ENCODE data around the gene KRT86.
"Not testable (repeated sequence)": the region's sequence is repeated elsewhere in the genome, so short reads cannot be mapped to it uniquely, and the experiment has no call there.

KRT86 gene

DNA sequence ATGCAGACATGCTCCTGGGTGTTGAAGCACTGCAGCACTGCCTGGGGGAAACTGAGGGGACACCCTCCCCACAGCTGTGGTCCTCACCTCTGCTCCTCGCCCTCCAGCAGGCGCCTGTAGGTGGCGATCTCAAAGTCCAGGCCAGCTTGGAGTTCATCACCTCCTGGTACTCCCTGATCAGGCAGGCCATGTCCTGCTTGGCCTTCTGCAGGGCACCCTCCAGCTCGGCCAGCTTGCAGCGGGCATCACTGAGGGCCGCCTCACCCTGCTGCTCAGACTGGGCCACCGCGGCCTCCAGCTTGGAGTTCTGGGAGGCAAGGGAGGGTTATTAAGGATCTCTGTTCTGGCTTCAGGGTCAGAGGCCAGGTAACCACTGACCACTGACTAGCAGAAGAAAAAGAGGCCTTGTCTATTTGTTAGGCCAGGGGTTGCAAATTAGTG lies 22.2 kb upstream of the KRT86 start:
- DNase-seq = not testable (repeated sequence)

- DNase-seq = no peak
These were observed 21.6 kb upstream of the KRT86 start for GRCh38 chr12:52252728-52253343.

DNA sequence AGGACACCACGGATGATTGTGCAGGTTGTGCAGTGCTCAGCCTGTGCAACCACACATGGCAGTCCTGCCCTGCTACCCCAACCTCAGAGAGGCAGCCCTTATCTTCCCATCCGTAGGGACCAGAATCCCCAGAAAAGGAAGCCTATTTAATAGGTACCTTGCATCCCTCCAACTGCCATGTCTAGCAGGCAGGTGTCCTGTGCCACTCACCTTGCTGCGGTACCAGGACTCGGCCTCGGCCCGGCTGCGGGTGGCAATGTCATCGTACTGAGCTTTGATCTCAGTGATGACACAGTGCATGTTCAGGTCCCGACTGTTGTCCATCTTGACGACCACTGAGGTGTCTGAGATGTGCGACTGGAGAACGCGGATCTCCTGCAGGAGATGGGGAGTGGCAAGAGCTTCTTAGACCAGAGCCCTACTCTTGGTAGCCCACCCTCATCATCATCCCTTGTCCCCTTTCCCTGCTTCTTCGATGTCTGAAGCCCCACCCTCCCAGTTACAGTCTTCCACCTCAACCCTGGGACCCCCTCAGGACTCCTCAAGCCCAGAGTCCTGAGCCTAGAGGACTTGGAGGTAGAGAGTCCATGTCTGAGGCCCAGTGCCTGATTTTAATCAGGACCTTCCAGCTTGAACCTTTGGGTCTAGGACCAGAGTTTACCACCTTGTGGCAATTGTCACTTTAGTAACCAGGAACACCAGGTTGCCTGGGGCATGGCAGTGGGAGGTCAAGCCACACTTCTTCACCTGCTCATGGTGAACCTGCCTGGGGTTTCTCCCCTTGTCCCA lies 20.9 kb upstream of the KRT86 start:
- DNase-seq = no peak

GRCh38 chr12:52254180-52254964 lies 20.1 kb upstream of the KRT86 start:
- no peak for DNase-seq

DNA sequence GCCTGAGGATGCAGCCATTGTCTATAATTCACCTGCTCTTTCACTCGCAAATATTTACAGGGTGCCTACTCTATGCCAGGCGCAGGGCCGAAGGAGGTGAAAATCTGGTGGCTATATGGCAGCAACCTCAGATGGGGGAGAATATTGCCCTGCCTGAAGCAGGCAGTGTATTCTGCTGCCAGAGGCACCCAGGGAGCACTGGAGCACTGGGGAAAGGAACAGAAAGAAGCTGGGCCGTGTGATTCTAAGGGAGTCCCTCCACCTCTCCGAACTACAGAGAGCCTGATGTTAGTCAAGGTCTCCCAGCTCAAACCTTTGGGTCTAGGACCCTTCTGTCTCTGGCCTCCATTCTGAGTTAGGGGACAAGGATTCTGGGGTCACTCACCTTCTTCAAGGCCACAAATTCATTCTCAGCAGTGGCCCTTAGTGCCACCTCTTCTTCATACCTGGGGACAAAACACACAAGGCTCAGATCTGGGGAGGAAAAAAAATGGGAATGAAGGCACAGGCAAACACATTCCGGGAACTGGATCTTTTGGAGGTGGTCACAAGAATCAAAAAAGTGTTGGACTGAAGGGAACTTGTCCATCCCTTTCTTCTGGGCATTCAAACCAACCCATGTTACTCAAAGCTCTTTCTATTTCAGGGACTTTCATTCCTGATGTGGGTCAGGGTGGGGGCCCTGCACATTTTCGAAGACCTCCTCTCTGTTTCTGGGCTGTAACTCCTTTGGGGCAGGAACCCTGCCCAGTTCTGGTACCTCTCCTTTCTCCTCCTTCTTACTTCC lies 19.3 kb upstream of the KRT86 start:
- no peak for DNase-seq

DNA sequence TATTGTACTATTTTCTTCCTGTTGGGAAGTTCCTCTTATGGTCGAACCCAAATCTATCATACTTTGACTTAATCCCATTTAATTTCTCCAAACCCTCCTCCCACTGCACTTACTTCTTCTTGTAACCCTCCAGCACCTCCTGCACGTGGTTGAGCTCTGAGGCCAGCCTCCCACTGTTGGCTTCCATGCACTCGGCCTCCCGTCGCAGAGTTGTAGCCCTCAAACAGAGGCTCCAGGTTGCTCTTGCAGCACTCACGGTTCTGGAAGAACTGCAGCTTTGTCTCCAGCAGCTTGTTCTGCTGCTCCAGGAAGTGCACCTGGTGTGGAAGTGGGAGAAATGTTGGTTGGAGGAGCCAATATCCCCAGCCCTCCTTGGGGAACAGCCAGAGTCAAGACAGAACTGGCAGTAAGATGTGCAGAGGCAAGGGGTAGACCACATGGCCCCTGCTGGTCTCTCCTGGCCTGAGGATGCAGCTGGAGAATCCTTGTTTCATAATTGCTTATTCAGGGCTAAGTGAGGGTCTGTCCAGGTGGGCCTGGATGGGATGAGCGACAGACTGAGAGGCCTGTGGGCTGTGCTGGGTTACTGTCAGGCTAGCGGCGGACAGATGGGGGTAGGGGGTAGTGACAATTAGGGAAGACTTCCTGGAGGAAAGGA lies 18.4 kb upstream of the KRT86 start:
- no peak for DNase-seq

- DNase-seq = no peak
These were observed 17.9 kb upstream of the KRT86 start for GRCh38 chr12:52256584-52256935.

GRCh38 chr12:52257074-52257551 lies 17.3 kb upstream of the KRT86 start:
- no peak for DNase-seq

- not testable (repeated sequence) for DNase-seq
These were observed 16.5 kb upstream of the KRT86 start for GRCh38 chr12:52257922-52258321.

DNA sequence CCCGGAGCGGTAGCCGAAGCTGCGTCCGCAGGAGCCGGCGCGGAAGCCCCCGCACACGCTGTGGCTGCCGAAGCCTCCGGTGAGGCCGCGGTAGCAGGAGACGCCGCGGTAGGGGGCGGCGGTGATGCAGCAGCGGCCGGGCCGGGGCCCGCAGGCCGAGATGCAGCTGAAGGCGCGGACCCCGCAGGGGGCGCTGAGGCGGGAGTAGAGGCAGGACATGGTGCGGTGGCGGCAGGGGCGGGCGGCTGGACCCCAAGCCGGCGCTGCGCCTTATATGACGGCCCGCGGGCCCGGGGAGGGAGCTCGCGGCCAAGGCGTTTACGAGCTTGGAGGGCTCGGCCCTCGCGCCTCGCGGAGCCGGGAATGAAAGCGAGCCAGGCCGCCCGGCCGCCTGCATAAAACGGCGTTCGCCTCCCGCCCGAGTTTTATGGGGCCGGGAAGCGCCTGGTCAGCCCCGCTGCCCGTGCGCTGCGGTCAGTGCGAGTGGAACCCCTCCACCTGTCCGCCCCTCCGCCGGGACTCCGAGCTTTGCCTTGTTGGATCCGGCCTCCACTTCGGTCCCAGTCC lies 16.0 kb upstream of the KRT86 start:
- DNase-seq = no peak

- DNase-seq = no peak
These were observed 14.7 kb upstream of the KRT86 start for GRCh38 chr12:52259657-52260243.

- no peak for DNase-seq
These were observed 13.9 kb upstream of the KRT86 start for GRCh38 chr12:52260361-52261207.

DNA sequence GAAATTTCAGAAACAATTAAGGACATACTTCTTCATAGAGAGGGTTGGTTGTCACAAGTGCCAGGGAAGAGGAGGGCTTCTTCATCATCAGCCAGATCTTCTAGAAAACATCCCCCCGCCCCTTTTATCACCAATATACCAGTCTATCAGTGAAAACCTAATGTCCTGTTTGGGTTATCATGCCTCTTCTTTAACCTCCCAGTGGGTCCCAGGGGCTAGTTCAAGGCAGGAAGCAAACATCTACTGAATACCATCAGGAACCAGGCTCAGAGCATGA lies 13.3 kb upstream of the KRT86 start:
- no peak for DNase-seq

DNA sequence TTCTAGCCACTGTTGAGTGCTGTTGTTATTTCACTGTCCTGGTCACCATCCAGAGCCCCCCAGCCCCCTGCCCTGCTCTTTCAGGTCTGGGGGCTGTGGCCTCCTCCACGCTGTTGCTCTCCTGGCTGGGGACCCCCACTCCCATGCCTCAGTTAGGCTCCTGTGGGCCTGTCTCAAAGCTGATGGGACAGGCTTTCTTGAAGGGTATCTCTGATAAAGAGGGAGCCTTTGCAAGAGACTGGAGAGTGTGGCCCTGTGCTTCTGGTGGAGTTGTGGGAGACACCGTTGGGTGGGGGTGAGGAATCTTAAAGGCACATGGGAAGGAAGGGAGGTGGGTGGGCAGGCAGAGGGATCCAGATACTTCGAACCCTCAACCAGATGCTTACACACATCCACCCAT lies 12.2 kb upstream of the KRT86 start:
- no peak for DNase-seq

DNA sequence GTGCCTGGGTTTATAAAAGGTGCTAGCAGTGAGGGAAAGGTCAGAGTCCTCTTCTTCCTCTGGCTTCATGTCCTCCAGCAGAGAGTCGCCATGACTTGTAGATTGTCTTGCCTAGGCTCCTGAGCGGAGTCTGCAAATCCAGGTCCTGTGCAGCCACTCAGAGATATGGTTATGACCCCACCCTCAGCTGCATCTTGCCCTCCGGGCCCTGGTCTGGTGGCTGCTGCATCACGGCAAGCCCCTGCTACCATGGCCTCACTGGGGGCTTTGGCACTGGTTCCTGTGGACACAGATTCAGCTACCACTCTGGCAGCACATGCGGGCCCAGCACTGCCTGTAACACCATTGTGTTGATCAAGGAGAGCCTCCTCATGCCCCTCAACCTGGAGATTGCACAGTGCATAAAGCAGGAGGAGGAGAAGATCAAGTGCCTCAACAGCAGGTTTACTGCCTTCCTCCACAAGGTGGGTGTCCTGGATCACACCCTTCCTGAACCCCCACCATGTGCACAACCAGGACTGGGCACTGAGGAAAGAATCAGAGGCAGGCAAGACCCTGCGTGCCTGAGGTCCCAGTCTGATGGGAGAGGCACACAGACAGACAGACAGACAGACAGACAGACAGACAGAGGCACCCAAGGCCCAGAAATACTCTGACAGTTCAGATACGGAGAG lies 10.5 kb upstream of the KRT86 start:
- no peak for DNase-seq

DNA sequence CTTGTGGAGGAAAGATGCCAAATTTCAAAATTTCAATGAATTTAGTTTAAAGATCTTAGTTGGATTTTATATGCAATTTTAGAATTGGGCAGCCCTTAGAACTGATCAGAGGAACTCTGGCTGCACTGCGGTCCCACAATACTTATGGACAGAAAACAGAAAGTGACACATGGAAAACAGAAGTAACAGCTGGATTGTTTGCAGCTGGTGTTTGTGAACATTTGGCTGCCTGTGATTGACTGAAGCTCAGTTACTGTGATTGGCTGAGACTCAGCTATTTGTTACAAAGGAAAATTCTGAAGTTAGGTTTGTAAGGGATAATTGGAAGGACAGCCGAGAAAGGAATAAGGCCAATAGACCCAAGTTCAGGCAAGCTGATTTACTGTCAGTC lies 10.0 kb upstream of the KRT86 start:
- DNase-seq = no peak

GRCh38 chr12:52266514-52266913 lies 7.9 kb upstream of the KRT86 start:
- no peak for DNase-seq

DNA sequence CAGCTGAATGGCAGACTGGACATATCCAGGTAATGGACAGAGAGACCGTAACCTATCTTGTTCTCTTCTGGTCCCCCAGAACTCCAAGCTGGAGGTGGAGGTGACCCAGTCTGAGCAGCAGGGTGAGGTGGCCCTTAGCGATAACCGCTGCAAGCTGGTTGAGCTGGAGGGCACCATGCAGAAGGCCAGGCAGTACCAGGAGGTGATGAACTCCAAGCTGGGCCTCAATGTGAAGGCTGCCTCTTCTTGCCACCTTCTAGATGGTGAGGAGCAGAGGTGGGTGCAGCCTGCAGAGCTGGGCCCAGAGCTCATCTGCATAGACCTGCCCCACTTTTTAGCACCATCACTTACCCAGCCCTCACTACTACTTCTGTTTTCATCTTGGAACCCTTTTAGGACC lies 7.2 kb upstream of the KRT86 start:
- DNase-seq = no peak

GRCh38 chr12:52267699-52268098 lies 6.7 kb upstream of the KRT86 start:
- no peak for DNase-seq

- no peak for DNase-seq
These were observed 6.2 kb upstream of the KRT86 start for GRCh38 chr12:52268212-52268611.
